ENCODE results near the gene SLC19A1. TPM values are rescaled to one million over a fixed set of nuclear protein-coding genes. Genes with fewer than 3 reads are reported as not detected.

SLC19A1 gene
- total RNA-seq, 6 experiments from 2014 or later = 4.5 to 24.5 (median 15.7) TPM

- no peak for TF ChIP-seq CTCF (IDR thresholded peaks at IDR 0.05)
- TF ChIP-seq POLR2A (IDR thresholded peaks at IDR 0.05) = no peak
- 91% methylated on average over 12 of the region's 16 CpGs for WGBS (ENCODE audit: insufficient coverage, low coverage, low lambda C conversion rate, missing lambda C conversion rate)
- no peaks in the 10 kb centered on the region for H3K27me3 ChIP-seq
- intact Hi-C loops (cut with DNase I) = no loop called here
- no peaks in the 10 kb centered on the region for H3K9me3 ChIP-seq
- H3K4me3 ChIP-seq = no peak overlapping the region
- H3K36me3 ChIP-seq = no peaks in the 10 kb centered on the region
- no peaks in the 10 kb centered on the region for H3K4me1 ChIP-seq
- ATAC-seq (no peak), DNase-seq (peak in 1 of 3 donors; percentile 24)
- H3K27ac ChIP-seq = no peak overlapping the region
Observed at GRCh38 chr21:45546636-45547544, 4.7 kb upstream of the SLC19A1 start.

GRCh38 chr21:45545691-45546531 is 3.7 kb upstream of the SLC19A1 start:
- Histone ChIP-seq H3K27ac (no peak overlapping the region), H3K4me1 (peaks cover 0 to 3% (median 0%) of the 10 kb centered on the region in 4 donors), H3K9me3 (no peaks in the 10 kb centered on the region), H3K27me3 (no peaks in the 10 kb centered on the region), H3K4me3 (no peak overlapping the region), H3K36me3 (no peaks in the 10 kb centered on the region)
- DNase-seq = peak in 1 of 3 donors; percentile 45
- 93% methylated on average over 13 of the region's 22 CpGs for WGBS (ENCODE audit: insufficient coverage, low coverage, low lambda C conversion rate, missing lambda C conversion rate)
- TF ChIP-seq POLR2A (IDR thresholded peaks at IDR 0.05) (no peak), CTCF (IDR thresholded peaks at IDR 0.05) (no peak)
- intact Hi-C loops (cut with DNase I) = no loop called here
- ATAC-seq = no peak

GRCh38 chr21:45545236-45545570 is 3.0 kb upstream of the SLC19A1 start:
- H3K36me3 ChIP-seq = no peaks in the 10 kb centered on the region
- no peak for ATAC-seq
- peaks cover 0 to 3% (median 0%) of the 10 kb centered on the region in 4 donors for H3K4me1 ChIP-seq
- H3K27me3 ChIP-seq = no peaks in the 10 kb centered on the region
- no peak overlapping the region for H3K27ac ChIP-seq
- no peak overlapping the region for H3K4me3 ChIP-seq
- no CpG with 5 or more reads among the region's 6 CpGs for WGBS (ENCODE audit: insufficient coverage, low coverage, low lambda C conversion rate, missing lambda C conversion rate)
- TF ChIP-seq CTCF (IDR thresholded peaks at IDR 0.05) = no peak
- no peak for TF ChIP-seq POLR2A (IDR thresholded peaks at IDR 0.05)
- peak in 1 of 3 donors; percentile 32 for DNase-seq
- intact Hi-C loops (cut with DNase I) = no loop called here
- H3K9me3 ChIP-seq = no peaks in the 10 kb centered on the region

- Histone ChIP-seq H3K27ac (no peak overlapping the region), H3K4me3 (no peak overlapping the region)
- intact Hi-C loops (cut with DNase I) = no loop called here
Observed at GRCh38 chr21:45544449-45545235, 2.4 kb upstream of the SLC19A1 start.

More at GRCh38 chr21:45544449-45545235, 2.4 kb upstream of the SLC19A1 start:
- no peaks in the 10 kb centered on the region for H3K9me3 ChIP-seq
- DNase-seq (peak in 1 of 3 donors; percentile 40), ATAC-seq (no peak)
- H3K27me3 ChIP-seq = no peaks in the 10 kb centered on the region
- peaks cover 0 to 3% (median 0%) of the 10 kb centered on the region in 4 donors for H3K4me1 ChIP-seq
- WGBS (ENCODE audit: insufficient coverage, low coverage, low lambda C conversion rate, missing lambda C conversion rate) = 70% methylated on average over 2 of the region's 18 CpGs
- no peak for TF ChIP-seq CTCF (IDR thresholded peaks at IDR 0.05)
- no peak for TF ChIP-seq POLR2A (IDR thresholded peaks at IDR 0.05)
- no peaks in the 10 kb centered on the region for H3K36me3 ChIP-seq

All from right lobe of liver (tissue), 6 donors.